ENCODE measurements around the gene GPRC5A. TPM values are rescaled to one million over a fixed set of nuclear protein-coding genes. Genes with fewer than 3 reads are reported as not detected.

GPRC5A gene
- total and polyA plus RNA-seq, 2 of the 8 experiments (the other 6 are each of a cell fraction or from before 2014, with no cell fraction given) = 1.0 to 1.4 TPM

GRCh38 chr12:12901158-12901791 is 9.9 kb downstream of the GPRC5A start (continued):
- TF ChIP-seq EGR1 (IDR thresholded peaks at IDR 0.05; ENCODE audit: borderline replicate concordance, low read depth, low read length) = no peak
